IMR-90 (cell line): ENCODE results near the gene PTMS.

Source experiments
- BHLHE40 ChIP-seq: fragments of 150-350 bp; IDR thresholded peaks from 2 replicates; pipeline ENCODE4 v1.6.1; 2016; ENCODE audit warnings: mild to moderate bottlenecking, low read depth, low read length
- CEBPB ChIP-seq: IDR thresholded peaks from 2 replicates; pipeline ENCODE4 v1.6.1; 2012; ENCODE audit warnings: low read depth, low read length, improper control_type of control experiment
- CHD1 ChIP-seq: IDR thresholded peaks from 2 replicates; pipeline ENCODE4 v1.6.1; 2012; ENCODE audit warnings: low read depth, low read length, improper control_type of control experiment
- CTCF ChIP-seq: conservative IDR thresholded peaks from 2 replicates; pipeline ENCODE4 v1.5.1; 2012; ENCODE audit warnings: mild to moderate bottlenecking, low read depth, low read length, improper control_type of control experiment
- ELK1 ChIP-seq: fragments of 150-350 bp; IDR thresholded peaks from 2 replicates; pipeline ENCODE4 v1.6.1; 2016; ENCODE audit warnings: low read depth, mild to moderate bottlenecking, low read length, moderate library complexity, borderline replicate concordance
- FOS ChIP-seq: fragments of 150-350 bp; IDR thresholded peaks from 2 replicates; pipeline ENCODE4 v1.6.1; 2016; ENCODE audit warnings: low read depth, low read length
- MXI1 ChIP-seq: IDR thresholded peaks from 2 replicates; pipeline ENCODE4 v1.6.1; 2012; ENCODE audit warnings: low read depth, mild to moderate bottlenecking, low read length, moderate library complexity, borderline replicate concordance
- POLR2A ChIP-seq: IDR thresholded peaks from 2 replicates; pipeline ENCODE4 v1.6.1; 2012; ENCODE audit warnings: mild to moderate bottlenecking, low read depth, low read length
- RAD21 ChIP-seq: IDR thresholded peaks from 2 replicates; pipeline ENCODE4 v1.6.1; 2012; ENCODE audit warnings: low read length, improper control_type of control experiment
- RCOR1 ChIP-seq: IDR thresholded peaks from 2 replicates; pipeline ENCODE4 v1.6.1; 2012; ENCODE audit warnings: mild to moderate bottlenecking, low read length, improper control_type of control experiment; ENCODE audit not compliant: insufficient replicate concordance
- RFX5 ChIP-seq: IDR thresholded peaks from 2 replicates; pipeline ENCODE4 v1.8.0; 2012; ENCODE audit warnings: low read depth, mild to moderate bottlenecking, low read length, moderate library complexity
- SMC3 ChIP-seq: fragments of 150-350 bp; IDR thresholded peaks from 2 replicates; pipeline ENCODE4 v1.6.1; 2016; ENCODE audit warnings: low read depth, mild to moderate bottlenecking, antibody characterized with exemption, low read length, moderate library complexity
- USF2 ChIP-seq: fragments of 150-350 bp; IDR thresholded peaks from 2 replicates; pipeline ENCODE4 v1.6.1; 2017; ENCODE audit warnings: mild to moderate bottlenecking, antibody characterized with exemption, low read length, low read depth

GRCh38 chr12:6730169-6730568 is 36.0 kb upstream of the PTMS start:
- TF ChIP-seq ELK1 (no peak), POLR2A (no peak), CTCF (no peak), FOS (no peak), CEBPB (no peak), CHD1 (no peak), USF2 (no peak), RAD21 (no peak), RFX5 (no peak), BHLHE40 (no peak), MXI1 (no peak), SMC3 (no peak), RCOR1 (no peak)
